ENCODE measurements around the gene ZNF541.
"Not testable (repeated sequence)": the region's sequence is repeated elsewhere in the genome, so short reads cannot be mapped to it uniquely, and the experiment has no call there.

The ZNF541 gene

GRCh38 chr19:47608074-47608918 lies 35.3 kb upstream of the ZNF541 start:
- FAIRE-seq (no peak), DNase-seq (ENCODE audit: insufficient read length, low spot score) (peak; percentile 83)
- TF ChIP-seq POLR2A (IDR thresholded peaks at IDR 0.05; ENCODE audit: low read depth, low read length), result peak; percentile 67

GRCh38 chr19:47607564-47608073 lies 34.7 kb upstream of the ZNF541 start:
- no peak for FAIRE-seq
- no peak for DNase-seq (ENCODE audit: insufficient read length, low spot score)
- TF ChIP-seq POLR2A (IDR thresholded peaks at IDR 0.05; ENCODE audit: low read depth, low read length), result no peak

- TF ChIP-seq POLR2A (IDR thresholded peaks at IDR 0.05; ENCODE audit: low read depth, low read length), result no peak
- FAIRE-seq, result no peak
- DNase-seq (ENCODE audit: insufficient read length, low spot score), result no peak
These were observed 31.0 kb upstream of the ZNF541 start for GRCh38 chr19:47603706-47604565.

- TF ChIP-seq POLR2A (IDR thresholded peaks at IDR 0.05; ENCODE audit: low read depth, low read length), result no peak
- DNase-seq (ENCODE audit: insufficient read length, low spot score) (no peak), FAIRE-seq (no peak)
These were observed 28.4 kb upstream of the ZNF541 start for GRCh38 chr19:47601180-47601904.

GRCh38 chr19:47600246-47601179 lies 27.6 kb upstream of the ZNF541 start:
- DNase-seq (ENCODE audit: insufficient read length, low spot score), result peak; percentile 86
- FAIRE-seq, result no peak
- peak; percentile 72 for TF ChIP-seq POLR2A (IDR thresholded peaks at IDR 0.05; ENCODE audit: low read depth, low read length)

GRCh38 chr19:47599671-47600245 lies 26.8 kb upstream of the ZNF541 start:
- FAIRE-seq; DNase-seq (ENCODE audit: insufficient read length, low spot score): not testable (repeated sequence)

GRCh38 chr19:47598407-47599349 lies 25.7 kb upstream of the ZNF541 start:
- no peak for TF ChIP-seq POLR2A (IDR thresholded peaks at IDR 0.05; ENCODE audit: low read depth, low read length)
- DNase-seq (ENCODE audit: insufficient read length, low spot score) (peak; percentile 72), FAIRE-seq (peak; percentile 77)

- no peak for DNase-seq (ENCODE audit: insufficient read length, low spot score)
- FAIRE-seq, result no peak
- no peak for TF ChIP-seq POLR2A (IDR thresholded peaks at IDR 0.05; ENCODE audit: low read depth, low read length)
These were observed 23.0 kb upstream of the ZNF541 start for GRCh38 chr19:47595944-47596343.

- no peak for FAIRE-seq
- DNase-seq (ENCODE audit: insufficient read length, low spot score), result no peak
- no peak for TF ChIP-seq POLR2A (IDR thresholded peaks at IDR 0.05; ENCODE audit: low read depth, low read length)
These were observed 20.9 kb upstream of the ZNF541 start for GRCh38 chr19:47593860-47594259.

- no peak for FAIRE-seq
- no peak for TF ChIP-seq POLR2A (IDR thresholded peaks at IDR 0.05; ENCODE audit: low read depth, low read length)
- no peak for DNase-seq (ENCODE audit: insufficient read length, low spot score)
These were observed 16.9 kb upstream of the ZNF541 start for GRCh38 chr19:47589824-47590223.

- FAIRE-seq (no peak), DNase-seq (ENCODE audit: insufficient read length, low spot score) (no peak)
- no peak for TF ChIP-seq POLR2A (IDR thresholded peaks at IDR 0.05; ENCODE audit: low read depth, low read length)
These were observed 14.3 kb upstream of the ZNF541 start for GRCh38 chr19:47587295-47587694.

- not testable (repeated sequence) for DNase-seq (ENCODE audit: insufficient read length, low spot score); FAIRE-seq
These were observed 10.2 kb upstream of the ZNF541 start for GRCh38 chr19:47583161-47583560.
